ENCODE data around the gene TRPV6. TPM values are rescaled to one million over a fixed set of nuclear protein-coding genes. Genes with fewer than 3 reads are reported as not detected.

The TRPV6 gene
- total RNA-seq = not detected
- long read RNA-seq = 0 reads

DNA sequence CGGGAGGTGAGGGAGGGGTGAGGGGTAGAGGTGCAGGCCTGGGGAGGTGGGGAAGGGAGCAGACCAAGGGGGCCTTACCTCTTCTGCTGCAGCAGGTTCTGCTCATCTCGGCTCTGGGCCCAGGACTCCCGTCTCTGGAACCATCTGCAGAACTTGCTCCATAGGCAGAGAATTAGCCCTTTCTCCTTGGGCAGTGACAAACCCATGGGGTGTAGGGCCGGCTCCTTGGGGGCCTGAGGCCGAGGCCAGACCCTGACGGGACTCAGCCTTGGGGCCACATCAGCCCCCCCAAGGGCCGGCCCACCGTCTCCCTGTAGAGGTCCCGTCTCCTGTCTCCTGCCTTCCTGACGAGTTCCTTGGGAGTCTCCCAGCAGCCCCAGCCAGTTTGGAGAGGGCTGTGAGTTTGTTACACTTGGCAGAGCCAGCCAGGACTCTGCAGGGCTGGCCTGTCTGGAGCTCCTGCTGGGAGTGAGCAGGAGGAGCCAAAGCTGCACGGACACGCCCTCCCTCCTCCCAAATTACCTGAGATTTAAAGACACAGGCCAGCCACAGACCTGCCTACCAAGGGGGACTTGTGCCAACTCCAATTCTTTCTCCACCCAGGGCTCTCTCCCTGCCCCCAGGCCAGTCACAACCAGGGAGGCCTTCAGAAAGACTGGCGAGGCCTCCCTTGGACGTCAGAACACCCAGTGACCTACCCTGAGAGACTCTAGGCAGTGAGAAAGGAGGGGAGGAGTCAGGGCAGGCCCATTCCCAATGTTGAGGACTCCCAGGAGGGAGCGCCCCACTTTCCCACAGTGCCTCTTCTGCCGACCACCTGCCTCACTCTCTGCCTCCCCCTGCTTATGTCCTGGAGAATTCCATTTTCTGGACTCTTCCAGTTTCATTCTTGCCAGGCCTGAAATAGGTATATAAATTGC lies at the start of gene TRPV6:
TSS of gene TRPV6 (minus strand) at position 435 of the 920 bp plus-strand sequence.
- peak; percentile 61 for DNase-seq (ENCODE audit: low spot score)
- intact Hi-C loops (cut with DNase I) = no loop called here

DNA sequence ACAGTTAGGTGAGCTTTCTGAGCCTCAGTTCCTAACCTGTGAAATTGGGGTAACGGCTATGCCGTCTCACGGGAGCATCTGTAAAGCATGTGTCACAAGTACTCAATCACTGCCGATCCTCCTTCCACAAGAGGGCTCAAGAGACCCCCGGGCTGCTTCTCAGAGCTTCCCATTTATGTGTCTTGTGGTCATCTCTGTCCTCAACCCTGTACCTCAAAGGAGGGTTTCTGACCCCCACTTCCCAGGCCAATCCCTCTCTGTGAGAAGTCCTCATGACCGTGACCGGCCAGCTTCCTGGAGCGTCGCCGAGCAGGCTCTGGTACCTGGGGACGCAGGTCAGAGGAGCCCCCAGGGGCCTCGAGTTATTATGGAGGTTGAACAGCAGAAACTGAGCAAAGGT lies 48.5 kb upstream of the TRPV6 start:
- DNase-seq (ENCODE audit: low spot score) = no peak
- intact Hi-C loops (cut with DNase I) = no loop called here

DNA sequence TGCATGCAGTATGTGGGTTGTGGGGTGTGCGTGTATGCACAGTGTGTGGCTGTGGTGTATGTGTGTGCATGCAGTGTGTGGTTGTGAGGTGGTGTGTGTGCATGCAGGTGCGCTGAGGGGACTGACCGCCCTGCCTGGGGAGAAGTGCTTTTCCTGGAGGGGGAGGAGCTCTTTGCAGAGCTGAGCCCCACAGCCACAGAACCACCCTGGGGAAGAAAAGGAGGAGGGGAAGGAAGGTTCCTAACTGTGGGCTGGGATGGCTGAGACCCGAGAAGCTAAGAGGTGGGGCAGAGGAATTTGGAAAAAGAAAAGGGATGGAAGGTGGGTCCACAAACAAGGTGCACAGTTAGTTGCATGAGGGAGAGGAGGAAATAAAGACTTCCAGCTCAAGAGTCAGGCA lies 48.1 kb upstream of the TRPV6 start, which contains the start of gene TRPV5:
TSS of gene TRPV5 (minus strand) at position 123 of the 400 bp plus-strand sequence. CDS start 287 bp downstream, outside the sequence.
- peak; percentile 31 for DNase-seq (ENCODE audit: low spot score)
- intact Hi-C loops (cut with DNase I) = no loop called here

DNA sequence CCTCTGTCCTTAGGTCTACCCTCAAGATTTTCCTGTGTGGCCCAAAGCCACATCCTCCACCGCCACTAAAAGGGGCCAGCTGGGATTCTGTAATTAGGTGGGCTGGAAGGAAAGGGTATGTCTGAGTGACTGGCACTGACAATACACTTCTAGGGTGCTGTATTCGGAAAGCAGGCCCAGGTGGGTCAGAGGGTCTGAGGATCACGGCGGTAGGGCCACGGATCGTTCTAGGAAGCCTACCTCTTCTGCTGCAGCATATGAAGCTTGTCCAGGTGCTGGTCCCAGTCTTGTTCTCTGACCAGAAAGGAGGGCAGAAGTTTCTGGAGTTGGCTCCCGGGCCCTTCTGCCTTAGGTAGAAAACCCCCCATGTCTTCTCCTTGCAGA lies 47.5 kb upstream of the TRPV6 start:
- peak; percentile 57 for DNase-seq (ENCODE audit: low spot score)
- intact Hi-C loops (cut with DNase I) = no loop called here

DNA sequence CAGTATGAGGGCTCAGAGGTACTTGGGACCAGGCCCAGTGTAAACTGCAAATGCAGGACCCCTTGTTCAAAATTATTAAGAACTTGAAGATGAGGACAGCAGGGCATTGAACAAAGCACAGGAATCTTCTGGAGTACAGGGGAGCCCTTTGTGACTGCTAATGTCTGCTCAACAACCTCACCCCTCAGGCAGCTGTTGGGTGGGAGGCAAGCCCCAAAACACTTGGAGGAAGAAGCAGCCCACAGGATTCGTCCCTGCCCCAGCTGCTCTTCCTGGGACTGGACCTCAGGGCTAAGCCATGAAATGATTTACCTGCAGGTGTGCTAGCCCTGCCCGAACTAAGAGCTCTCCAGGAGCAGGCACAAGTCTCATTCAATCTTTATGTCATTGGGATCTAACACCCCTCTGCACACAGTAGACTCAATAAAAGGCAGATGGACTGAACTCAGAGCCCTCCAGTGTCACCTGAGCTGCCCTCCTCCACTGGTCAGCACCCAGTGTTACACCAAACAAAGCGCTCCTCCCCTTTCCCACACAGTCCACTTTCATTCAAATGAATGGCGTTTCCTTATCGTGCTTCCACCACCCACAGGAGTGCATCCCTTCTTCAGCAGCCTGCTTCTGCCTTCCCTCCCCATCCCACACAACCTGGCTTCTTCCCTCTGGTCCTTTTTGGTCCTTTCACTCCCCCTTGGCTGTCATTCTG lies 47.0 kb upstream of the TRPV6 start:
- peak; percentile 22 for DNase-seq (ENCODE audit: low spot score)
- intact Hi-C loops (cut with DNase I) = no loop called here

DNA sequence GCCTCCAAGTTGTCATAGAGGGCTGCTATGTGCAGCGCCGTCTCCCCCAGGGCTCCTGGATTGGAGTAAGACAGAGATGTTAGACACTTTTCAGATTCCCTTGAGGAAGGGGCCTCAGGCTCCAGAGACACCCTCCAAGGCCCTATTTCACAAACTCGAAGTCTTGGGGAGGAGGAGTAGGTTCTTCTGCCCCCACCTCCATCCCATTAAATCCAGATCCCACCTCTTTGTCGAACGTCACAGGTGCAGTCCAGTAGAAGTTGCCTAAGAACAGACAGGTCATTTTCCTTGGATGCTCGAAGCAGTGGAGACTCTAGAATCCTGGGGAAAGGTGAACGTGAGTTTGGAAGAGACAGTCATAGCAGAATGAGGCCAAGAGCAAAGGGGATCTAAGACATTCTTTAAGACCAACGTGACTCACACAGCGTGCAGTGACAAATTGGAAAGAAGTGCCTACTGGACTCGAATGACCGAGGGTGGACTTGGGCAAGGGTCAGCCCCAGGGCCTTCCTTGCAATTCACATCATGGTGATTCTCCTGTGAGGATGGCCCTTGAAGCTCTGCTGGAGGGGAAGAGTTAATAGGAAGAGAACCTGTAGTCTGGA lies 44.7 kb upstream of the TRPV6 start:
- intact Hi-C loops (cut with DNase I) = no loop called here
- no peak for DNase-seq (ENCODE audit: low spot score)

DNA sequence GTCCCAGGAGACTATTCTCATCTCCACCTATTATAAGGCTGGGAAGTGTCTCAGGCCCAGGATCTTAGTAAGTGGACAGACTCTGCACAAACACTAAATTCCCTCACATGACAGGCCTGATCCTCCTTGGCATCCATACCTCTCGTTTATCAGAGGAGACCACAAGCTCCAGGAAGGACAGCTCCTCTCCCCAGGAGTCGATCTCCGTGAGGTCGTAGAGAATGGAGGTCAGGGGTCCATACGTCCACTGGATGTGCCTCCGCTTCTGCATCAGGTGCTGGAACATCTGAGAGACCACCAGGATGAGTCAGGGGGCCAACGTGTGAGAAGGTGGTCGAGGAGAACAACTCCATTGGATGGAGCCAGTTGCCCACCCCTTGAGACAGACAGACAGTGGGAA lies 42.4 kb upstream of the TRPV6 start:
- no peak for DNase-seq (ENCODE audit: low spot score)
- intact Hi-C loops (cut with DNase I) = no loop called here

DNA sequence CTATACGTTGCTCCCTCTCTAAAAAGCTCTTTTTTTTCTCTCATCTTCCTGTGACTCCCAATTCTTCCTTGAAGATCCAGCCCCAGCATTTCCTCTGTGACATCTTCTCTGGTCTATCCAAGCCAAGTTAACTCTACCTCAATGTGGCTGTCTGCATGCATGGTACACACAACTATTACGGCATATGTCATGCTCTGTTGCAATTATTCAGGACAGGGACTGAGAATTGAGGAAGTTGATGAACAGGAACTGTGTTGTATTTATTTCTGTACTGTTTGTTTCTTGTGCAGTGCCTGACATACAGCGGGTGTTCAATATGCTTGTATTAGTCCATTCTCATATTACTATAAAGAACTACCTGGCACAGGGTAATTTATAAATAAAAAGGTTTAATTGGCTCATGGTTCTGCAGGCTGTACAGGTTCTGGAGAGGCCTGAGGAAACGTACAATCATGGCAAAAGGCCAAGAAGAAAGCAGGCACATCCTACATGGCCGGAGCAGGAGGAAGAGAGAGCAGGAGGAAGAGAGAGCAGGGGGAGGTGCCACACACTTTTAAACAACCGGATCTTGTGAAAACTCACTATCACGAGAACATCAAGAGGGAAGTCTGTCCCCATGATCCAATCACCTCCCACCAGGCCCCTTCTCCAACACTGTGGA lies 41.7 kb upstream of the TRPV6 start:
- DNase-seq (ENCODE audit: low spot score) = no peak
- intact Hi-C loops (cut with DNase I) = no loop called here

DNA sequence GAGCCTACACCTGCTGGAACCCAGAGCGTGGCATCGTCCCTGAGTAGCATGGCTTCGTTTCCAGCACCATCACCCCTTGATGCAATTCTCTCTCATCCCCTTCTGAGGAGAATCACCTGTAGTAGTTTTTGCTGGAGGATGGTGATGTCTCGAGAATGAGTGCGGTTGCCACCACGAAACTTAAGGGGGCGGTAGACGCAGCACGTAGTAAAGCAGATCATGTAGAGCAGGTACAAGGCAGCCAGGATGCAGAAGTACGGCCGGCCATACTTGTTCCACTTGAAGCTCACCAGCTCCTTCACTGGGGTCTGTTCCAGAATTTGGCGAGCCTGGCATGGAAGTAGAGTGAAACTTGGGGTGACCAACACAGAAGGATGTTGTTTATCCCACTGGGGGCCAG lies 39.9 kb upstream of the TRPV6 start:
- DNase-seq (ENCODE audit: low spot score) = no peak
- intact Hi-C loops (cut with DNase I) = no loop called here

DNA sequence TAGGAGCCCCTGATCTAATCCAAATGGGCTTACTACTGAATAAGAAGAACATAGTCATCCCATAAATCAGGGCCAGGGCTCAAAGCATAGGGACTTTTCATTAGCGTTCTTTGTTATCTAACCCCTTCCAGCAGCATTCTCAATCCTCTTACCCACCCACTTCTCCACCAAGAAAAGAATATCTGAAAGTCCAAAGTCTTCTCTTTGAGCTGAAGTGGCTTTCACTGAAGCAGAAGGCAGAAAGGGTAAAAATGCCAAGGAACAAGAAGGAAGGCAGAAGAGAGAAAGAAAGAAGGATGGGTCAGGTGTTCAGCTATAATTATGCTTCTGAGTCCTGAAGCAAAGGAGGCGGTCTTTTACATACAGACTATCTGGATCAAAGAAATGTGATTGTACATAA lies 37.8 kb upstream of the TRPV6 start:
- intact Hi-C loops (cut with DNase I) = no loop called here
- no peak for DNase-seq (ENCODE audit: low spot score)

DNA sequence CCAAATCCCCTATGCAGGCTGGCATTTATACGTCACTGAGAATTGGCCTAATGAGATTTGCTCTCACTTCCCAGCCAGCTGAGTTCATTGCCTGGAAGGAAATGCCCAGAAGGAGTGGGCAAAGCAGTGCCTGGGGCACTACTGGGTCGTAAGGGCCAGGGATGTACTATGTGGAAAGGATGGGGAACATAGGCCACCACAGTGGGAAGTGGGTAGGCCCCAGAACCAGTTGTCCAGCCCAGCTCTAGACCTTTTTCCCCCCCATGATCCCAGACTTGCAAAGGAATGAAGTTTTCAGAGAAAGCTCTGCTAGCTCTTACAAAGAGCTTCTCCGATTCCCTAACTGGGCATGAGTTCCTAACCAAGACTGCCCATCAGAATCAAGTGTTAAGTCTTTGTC lies 34.1 kb upstream of the TRPV6 start:
- DNase-seq (ENCODE audit: low spot score) = no peak
- intact Hi-C loops (cut with DNase I) = no loop called here

DNA sequence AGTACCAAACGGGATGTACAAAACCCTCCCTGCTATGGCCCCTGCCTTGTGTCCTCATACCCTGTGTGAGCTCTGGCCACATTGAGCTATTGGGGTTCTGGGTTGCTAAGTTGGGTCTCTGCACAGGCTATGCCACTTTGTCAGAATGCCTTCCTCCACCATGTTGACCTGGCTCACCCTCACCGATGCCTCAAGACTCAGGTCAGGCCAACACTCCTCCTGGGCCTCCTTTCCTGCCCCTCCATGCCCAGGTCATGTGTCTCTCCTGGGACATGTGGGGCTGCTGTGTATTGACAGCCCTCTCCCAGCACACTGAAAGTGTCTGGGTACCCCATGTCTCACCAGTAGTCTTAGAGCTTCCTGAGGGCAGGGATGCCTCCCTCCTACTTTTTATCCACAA lies 33.4 kb upstream of the TRPV6 start:
- intact Hi-C loops (cut with DNase I) = no loop called here
- DNase-seq (ENCODE audit: low spot score) = no peak

DNA sequence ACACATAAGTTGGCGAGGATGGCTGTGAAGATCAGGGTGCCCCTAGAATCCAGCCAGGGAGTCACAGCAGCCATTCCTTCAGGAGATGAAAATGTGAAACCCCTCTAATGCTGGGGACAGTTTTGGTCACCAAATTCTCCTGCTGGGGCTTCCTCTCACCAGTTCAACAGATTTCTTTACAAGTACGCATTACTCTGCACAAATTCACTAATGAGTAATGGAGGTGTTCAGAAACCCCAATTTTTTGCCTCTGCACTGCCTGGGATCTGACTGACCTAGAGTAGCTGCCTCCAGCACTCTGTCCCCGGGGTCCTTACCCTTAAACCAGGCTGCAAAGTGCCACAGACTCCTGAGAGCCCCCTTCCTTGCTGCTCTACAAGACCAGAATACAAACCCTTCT lies 31.9 kb upstream of the TRPV6 start:
- intact Hi-C loops (cut with DNase I) = no loop called here
- DNase-seq (ENCODE audit: low spot score) = no peak

DNA sequence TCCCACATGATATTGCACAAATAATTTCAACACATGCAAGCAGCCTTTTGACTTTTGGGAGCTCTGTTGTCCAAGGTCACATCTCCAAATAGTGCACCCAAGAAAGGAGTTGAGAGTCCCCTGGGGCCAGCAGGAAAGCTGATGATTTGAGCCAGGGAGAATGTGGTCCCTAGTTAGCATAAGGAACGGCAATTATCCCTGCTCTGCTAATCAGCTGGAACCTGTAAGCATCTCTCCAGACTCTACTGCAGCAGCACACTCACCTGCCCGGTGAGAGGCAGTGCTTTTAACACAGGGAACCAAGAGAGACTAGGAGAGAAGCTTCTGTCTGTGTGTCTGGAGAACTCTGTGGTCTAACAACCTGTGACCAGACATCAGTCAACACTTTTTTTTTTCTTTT lies 31.0 kb upstream of the TRPV6 start:
- no peak for DNase-seq (ENCODE audit: low spot score)
- intact Hi-C loops (cut with DNase I) = no loop called here

DNA sequence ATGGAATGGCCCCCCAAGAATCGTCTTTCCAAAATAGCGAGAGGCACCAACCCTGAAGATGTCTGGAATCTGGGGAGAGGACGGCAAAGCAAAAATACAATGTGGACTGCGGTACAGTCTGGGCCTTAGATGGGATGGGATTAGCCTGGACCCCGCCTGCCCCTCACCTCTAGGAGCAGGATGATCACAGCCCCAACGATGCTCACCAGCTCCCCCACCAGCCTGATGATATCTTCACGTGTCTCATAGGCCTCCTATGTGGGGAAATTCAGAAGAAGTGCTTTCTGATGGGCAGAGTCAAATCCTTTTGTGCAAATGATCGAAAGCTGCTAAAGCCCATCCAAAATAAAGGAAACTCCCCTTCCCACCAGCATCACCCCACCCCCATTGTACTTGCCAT lies 29.8 kb upstream of the TRPV6 start:
- DNase-seq (ENCODE audit: low spot score) = no peak
- intact Hi-C loops (cut with DNase I) = no loop called here

DNA sequence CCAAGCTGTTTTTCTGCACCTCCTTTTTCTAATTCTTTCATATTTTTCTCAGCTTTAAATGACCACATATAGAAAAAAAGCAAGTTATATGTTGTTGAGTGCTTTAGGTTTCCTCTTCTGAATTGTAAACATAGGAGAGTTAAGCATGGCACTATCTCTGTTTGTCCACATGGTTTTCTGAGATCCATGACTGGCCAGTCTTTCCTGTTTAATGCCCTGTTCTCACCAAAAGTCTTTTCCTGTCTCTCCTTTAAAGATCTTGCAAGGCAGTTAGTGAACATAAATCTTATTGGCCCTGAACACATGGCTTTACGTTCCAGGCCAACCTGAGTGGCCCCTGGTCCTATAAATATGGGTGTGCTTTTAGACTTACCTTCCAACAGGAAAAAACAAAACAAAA lies 28.6 kb upstream of the TRPV6 start:
- intact Hi-C loops (cut with DNase I) = no loop called here
- DNase-seq (ENCODE audit: low spot score) = no peak

DNA sequence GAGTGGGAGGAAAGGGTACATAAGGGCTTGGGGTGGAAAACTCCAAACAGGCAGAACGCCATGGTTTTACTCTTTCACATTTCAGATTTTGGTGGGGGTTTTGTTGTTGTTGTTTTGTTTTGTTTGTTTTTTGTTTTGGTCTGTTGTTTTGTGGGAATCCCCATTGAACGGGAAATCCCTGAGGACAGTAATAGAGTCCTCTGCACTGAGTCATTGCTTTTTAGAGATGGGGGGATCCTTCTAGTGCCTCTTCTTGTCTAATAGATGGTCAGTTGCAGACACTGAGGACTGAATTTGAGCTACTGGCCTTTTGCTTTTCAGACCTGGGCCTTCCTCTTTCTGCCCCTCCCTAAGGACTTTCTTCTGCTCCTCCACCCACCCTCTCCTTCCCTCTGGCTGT lies 28.0 kb upstream of the TRPV6 start:
- no peak for DNase-seq (ENCODE audit: low spot score)
- intact Hi-C loops (cut with DNase I) = no loop called here

DNA sequence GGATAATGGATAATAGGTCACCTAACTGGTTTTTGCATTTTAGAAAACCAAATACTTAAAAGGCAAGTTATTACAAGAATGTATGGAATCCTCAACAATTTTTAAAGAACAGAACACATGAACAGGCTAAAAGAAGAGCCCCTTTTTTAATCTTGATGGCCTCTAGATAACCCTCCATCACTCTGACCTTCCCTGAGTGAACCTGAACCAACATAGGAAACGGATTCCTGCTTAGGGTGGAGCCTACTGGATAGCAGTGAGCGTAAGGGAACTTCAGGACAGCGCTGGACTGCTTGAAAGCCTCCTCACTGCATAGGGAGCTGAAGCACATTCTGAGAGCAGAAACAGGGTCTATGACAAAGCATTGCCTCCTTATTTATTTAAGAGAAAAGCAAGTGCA lies 27.5 kb upstream of the TRPV6 start:
- DNase-seq (ENCODE audit: low spot score) = no peak
- intact Hi-C loops (cut with DNase I) = no loop called here

DNA sequence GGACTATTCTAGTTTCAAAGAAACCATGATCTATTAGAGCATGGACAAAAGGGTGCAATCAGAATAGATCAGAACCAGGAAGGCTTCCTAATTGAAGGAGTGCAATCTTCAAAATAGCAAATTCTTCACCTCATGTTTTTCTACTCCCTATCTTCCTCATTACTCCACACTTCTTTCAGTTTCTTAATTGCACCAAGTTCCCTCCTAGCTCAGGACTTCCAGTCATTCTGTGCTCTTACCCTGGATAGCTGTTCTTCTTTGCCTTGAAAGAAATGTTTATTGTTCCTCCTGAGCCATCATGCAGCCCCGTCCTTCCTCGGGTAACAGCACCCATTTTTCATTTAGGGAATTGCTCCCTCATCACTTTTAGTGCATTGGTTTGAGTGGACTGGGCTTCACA lies 24.9 kb upstream of the TRPV6 start:
- no peak for DNase-seq (ENCODE audit: low spot score)
- intact Hi-C loops (cut with DNase I) = no loop called here

DNA sequence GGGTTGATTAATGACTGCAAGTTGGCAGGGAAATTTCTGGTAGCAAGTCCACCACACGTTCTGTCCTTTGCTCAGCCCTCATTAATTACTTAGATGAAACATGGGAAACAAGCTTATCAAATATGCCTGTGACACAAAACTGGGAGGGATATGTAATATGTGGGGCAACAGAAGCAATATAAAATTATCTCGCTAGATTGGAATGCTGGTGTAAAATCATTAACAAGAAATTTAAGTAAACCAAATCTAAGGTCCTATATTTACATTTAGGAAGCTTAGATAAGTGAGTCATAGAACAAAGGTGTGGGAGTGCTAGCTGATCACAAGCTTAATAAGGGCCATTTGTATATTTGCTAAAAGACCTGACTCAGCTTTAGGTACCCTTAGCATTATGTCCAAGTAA lies 24.5 kb upstream of the TRPV6 start:
- intact Hi-C loops (cut with DNase I) = no loop called here
- DNase-seq (ENCODE audit: low spot score) = no peak

All from cardiac septum (tissue), 1 donor.